ENCODE data around the gene REV1.
"Not testable (repeated sequence)": the region's sequence is repeated elsewhere in the genome, so short reads cannot be mapped to it uniquely, and the experiment has no call there.

Gene REV1

DNA sequence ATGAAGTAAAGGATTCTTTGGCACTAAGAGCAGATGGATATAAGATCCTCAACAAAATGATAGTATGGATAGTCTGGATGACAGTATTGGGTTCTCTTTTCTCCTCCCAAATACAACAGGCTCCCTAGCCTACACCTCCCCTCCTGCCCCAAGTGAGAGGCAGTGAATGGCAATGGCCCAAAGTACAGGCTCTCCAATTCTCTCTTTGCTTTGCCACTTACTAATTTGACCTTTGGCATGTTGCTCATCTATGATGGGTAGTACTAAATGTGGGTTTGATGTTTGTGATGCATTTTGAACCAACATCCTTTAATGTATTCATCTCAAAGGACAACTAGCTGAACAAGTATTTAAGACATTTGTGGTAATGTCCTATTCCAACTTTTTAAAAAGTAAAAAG lies 86.7 kb downstream of the REV1 start:
- DNase-seq (ENCODE audit: low read depth) = no peak

DNA sequence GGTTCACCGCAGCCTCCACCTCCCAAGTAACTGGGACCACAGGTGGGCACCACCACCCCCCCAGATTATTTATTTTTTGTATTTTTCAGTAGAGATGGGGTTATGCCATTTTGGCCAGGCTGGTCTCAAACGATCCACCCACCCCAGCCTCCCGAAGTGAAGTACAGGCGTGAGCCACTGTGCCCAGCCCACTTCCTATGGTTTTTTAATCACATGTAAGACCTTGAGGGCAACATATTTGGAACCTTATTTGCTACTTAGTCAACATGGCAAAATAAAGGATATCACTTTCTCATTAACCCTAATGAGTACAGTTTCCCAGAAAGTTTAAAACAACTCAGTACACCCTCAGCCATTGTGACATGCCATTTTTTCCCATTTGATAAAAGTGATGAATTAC lies 88.0 kb downstream of the REV1 start:
- no peak for DNase-seq (ENCODE audit: low read depth)

DNA sequence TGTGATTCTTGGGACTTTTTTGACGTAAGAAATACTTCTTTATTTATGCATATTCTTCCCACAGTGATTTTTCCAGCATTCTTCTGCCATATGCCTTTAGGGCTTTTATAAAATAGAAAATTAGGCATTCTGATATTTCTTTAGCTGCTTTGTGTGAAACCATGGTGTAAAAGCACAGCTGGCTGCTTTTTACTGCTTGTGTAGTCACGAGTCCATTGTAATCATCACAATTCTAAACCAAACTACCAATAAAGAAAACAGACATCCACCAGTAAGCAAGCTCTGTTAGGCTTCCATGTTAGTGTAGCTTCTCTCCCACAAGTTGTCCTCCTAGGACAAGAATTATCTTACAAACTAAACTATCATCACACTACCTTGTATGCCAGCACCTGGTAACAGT lies 90.0 kb downstream of the REV1 start:
- no peak for DNase-seq (ENCODE audit: low read depth)

DNA sequence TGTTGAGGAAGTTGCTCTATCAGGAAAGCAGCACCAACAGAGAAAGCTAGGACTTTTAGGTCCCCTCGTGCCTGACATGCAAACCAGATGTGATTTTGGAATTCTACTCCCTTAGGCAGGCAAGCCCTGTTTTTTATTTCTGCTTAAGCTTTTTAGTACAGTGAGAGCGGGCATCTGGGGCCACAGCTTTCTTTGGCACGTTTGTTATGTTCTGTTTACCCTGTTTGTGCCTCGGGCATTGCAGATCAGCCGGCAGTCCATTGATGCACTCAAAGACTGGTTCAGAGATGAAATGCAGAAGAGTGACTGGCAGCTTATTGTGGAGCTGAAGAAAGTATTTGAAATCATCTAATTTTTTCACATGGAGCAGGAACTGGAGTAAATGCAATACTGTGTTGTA lies 90.8 kb downstream of the REV1 start:
- DNase-seq (ENCODE audit: low read depth) = no peak

DNA sequence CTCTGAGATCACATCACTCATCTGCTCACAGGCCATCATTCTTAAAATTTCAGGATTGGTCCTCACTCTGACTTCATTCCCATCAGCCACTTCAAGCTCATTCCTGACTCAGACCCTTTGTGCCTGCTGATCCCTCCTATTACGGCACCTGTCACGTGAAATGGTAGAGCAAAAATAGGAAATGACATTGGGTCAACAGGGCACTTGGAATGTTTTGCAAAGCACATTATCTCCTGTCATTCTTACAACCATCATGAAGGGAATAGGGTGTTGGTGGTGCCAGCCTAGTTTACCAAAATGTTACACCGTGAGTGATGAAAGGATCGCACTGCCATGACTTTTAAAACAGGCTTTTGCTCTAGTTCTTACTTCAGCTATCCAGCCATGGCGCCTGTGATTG lies 91.5 kb downstream of the REV1 start:
- no peak for DNase-seq (ENCODE audit: low read depth)

DNA sequence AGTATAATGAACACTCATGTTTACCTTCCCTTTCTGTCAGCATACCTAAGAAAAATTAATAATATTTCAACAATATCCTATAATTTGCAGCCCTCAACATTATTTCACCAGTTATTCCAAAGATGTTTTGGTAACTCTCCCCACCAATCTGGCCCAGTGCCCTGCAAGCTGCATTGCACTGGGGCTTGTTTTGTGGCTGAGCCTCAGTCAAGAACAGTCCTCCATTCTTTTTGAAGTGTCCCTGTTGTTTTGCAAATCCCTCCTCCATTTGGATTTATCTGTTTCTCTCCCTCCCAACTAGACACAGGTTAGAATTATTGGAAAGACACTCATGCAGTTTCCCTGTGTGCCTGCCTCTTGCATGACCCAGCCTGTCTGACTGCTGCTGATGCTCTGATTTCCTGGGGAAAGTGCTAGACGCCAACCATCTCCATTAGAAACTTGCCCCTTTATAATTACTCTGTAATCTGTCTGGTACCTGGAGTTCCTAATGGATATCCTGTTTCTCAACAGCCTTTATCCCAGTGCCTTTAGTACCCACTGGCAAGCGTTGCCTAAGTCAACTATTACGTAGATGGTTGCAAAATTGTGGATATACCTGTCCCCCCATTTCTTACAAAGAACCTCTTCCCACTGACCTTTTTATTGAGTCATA lies 92.4 kb downstream of the REV1 start:
- DNase-seq (ENCODE audit: low read depth) = no peak

DNA sequence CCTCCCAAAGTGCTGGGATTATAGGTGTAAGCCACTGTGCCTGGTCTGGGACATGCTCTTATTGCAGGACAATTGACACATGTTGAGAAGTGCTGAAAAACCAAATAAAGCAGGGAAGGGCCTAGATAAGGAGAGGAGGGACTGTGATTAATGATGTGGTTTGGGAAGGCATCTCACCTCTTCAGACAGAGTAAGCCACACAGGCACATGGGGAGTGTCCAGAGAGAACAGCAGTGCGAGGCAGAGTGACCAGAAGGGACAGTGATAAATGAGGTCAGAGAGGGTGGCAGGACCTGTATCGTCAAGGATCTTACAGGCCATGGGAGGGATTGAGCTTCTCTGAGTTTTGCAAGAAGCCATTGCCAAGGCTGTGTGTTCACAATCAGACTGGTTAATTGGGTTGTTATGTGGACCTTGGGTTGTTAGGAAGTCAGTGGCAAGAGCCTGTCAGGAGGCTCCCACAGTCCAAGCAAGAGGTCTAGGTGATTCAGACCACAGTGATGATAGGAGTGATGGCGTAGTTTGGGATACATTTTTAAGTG lies 94.2 kb downstream of the REV1 start:
- DNase-seq (ENCODE audit: low read depth) = no peak

DNA sequence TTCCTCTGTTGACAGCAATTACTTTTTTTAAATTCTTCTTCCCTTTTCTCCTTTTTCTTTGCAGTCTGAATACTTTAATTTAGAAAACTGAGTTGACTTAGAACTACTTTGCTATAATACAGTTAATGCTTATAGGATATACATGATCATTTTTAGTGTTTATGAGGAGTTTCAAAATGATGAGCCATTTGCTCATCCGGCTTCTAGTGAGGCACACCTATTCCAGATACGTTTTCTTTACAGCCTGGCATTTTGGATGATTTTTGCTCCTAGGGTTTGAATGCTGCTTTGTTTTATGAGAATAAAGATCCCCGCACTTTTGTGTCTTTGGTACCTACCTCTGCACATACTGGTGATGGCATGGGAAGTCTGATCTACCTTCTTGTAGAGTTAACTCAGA lies 99.9 kb downstream of the REV1 start:
- DNase-seq (ENCODE audit: low read depth) = no peak

DNA sequence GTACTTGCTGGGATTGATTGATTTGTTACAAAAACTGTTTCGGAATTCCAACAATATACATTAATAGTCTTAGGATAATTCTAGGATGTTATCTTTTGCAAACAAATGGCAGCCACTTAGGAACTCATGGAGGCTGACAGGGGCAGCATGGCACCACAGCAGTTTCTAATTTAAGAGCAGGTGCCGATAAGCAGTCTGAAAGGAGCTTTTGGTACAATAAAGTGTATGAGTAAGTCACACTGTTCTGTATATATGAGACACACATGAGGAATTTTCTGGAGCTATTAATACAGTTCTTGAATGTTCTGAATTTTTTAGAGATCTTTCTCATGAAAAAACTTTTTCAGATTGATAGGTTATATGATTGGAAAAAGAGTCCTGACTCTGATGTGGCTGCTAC lies 100.4 kb downstream of the REV1 start:
- no peak for DNase-seq (ENCODE audit: low read depth)

DNA sequence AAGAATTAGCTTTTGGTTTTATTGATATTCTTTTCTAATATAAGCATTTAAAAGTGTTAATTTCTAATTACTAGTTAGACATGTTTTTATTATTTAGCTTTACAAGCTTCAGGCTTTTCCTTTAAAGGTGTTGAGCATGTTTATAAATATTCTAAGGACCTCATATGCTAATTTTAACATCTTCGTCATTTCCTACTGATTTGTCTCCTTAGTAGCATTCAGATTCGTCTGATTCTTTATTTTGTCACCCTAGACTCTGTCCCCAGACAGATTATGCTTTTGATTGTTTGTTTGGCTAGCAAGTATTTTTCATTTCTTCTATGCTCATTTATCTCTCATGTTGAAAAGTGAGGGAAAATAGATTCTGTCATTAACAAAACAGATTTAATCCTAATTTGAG lies 100.9 kb downstream of the REV1 start:
- no peak for DNase-seq (ENCODE audit: low read depth)

DNA sequence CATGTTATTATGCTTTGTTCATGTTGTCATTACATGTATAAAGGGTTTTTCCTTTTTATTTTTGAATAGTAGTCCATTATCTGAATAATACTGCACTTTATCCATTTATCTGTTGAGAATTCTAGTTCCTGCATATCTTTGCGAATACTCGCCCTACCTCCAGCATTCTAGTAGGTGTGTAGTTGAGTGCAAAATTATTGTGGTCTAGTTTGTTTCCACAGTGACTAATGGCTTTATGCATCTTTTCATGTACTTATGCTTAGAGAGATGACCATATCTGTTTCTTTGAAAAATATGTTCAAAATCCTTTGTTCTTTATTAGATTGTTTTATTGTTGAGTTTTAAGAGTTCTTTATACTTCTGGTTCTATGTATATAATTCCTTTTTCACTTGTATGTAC lies 103.8 kb downstream of the REV1 start:
- no peak for DNase-seq (ENCODE audit: low read depth)

DNA sequence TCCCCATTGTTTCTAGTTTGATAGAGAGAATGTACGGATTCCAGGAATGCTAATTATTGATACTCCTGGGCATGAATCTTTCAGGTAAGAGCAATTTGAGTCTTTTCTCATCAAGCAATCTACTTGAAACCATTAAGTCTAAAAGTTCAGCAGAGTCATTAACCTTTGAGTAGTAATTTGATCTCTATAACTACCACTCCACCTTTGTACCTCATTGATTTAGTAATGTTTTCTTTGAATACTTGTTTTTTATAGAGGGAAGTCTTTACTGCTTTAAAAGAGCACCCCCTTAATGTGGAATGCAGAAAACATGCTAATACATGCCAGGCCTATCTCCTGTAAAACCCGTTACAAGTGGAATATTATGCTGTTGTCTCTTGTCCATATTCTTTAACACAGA lies 107.7 kb downstream of the REV1 start:
- DNase-seq (ENCODE audit: low read depth) = no peak

DNA sequence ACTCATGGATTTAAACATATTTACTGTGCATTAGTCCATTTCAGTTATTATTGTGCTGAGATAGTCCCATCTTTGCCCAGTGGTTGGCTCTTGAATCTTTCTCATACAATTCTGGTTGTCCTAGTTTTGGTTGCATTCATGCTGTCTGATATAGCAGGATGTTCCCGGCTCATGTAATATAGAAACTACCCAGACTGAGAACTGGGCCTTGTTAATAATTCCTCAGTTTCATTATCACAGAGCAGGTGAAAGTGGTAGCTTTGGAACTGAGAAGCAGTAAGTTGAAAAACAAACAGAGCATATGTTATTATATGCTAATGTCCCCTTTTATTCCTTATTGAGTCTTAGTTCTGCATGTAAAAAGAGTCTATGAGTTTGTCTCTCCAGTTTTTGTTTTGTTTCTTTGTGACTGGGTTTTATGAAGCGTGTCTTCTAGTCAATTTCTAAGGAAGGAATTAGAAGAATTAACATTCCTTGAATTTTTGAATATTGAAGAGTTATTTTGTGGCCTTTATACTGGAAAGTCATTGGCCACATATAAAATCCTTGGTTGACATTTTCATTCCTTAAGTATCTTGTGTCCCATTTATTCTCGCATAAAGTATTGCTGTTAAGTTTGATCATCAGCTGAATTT lies 109.3 kb downstream of the REV1 start:
- no peak for DNase-seq (ENCODE audit: low read depth)

DNA sequence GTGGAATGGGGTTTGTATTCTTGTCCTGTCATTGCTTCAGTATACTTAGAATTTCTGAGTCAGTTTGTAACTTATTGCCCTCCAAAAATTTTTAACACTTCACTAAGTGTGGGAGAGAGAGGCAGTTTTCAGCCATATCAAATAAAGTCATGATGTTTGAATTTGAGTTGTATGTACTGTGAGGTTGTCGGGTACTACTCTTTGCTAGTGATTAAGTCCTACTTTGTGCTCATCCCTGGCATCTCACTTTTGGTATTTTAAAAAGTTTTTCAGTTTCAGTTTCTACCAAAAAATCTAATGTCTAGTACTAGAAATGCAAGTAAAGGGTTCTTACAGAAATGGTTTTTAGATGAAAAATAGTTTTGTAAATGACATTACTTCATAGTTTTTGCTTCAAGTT lies 111.9 kb downstream of the REV1 start:
- no peak for DNase-seq (ENCODE audit: low read depth)

DNA sequence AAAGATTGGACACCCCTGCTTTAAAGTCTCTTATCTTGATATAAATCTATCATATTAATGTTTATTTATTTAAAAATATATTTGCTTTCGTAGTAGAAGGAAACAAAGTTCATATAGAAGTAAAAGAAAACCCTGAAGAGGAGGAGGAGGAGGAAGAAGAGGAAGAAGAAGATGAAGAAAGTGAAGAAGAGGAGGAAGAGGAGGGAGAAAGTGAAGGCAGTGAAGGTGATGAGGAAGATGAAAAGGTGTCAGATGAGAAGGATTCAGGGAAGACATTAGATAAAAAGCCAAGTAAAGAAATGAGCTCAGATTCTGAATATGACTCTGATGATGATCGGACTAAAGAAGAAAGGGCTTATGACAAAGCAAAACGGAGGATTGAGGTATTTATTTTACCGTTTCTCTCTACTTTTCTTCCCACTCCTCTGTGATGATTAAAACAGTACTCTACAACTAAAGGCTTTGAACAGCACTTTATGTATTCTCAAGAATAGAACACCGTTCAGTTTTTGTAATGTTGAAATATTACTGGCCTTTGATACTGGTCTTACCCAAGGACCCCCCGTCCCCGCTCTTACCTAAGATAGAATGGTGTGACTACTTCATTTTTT lies 113.5 kb downstream of the REV1 start:
- DNase-seq (ENCODE audit: low read depth) = no peak

DNA sequence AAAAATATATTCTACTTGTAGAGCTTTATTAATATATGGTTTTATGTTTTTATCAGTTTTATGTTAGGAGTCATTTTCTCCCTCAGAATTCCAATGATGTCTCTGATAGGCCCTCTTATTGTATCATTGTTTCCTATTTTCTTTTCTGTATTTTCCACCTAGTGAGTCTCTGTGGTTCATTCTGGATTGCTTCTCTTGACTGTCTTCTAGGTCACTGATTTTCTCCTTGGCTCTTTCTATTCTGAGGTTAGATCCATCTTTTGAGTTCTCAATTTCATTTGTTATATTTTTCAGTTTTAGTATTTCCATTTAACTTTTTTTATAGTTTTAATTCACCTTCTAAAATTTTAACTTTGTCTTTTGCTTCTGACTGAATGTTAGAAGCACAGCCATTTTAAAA lies 115.1 kb downstream of the REV1 start:
- DNase-seq (ENCODE audit: low read depth) = no peak

DNA sequence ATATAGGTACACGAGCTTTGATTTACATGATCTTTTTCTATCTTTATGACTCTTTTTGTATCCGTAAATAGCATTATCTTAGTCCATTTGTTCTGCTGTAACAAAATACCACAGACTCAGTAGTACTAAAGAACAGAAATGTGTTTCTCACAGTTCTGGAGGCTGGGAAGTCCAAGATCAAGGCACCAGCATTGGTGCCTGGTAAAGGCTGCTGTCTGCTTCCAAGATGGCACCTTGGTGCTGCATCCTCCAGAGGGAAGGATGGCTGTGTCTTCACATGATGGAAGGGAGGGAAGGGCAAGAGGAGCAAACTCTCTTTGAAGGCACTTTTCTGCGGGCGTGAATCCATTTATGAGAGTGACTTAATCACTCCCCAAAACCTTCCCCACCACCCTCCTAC lies 116.7 kb downstream of the REV1 start:
- DNase-seq (ENCODE audit: low read depth) = no peak

DNA sequence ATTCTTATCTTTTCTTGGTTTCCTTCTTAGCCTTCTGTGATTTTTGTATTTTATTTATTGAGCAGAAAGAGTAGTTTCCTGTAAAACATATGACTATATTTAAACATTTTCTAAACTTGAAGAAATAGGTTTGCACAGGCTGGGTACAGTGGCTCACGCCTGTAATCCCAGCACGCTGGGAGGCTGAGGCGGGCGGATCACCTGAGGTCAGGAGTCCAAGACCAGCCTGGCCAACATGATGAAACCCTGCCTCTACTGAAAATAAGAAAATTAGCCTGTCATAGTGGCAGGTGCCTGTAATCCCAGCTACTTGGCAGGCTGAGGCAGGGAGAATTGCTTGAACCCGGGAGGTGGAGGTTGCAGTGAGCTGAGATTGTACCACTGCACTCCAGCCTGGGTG lies 121.0 kb downstream of the REV1 start:
- DNase-seq (ENCODE audit: low read depth) = not testable (repeated sequence)

DNA sequence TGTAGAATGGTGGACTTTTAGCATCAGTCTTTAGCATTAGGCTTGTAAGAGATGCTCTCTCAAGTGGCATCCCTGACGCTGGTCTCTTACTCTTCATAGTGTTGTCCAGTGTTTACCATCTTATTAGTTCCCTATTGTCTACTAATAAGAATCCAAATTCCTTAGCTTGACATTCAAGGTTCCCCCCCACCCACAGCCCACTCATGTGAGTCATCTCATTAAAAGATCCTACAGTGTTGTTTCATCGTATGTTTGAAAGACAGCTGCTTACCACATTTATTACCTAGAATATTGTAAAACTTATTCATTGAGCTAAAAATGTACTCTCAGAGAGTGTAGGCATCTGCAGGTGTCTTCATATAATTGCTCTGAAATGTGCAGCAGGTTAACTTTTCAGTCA lies 124.2 kb downstream of the REV1 start:
- DNase-seq (ENCODE audit: low read depth) = no peak

DNA sequence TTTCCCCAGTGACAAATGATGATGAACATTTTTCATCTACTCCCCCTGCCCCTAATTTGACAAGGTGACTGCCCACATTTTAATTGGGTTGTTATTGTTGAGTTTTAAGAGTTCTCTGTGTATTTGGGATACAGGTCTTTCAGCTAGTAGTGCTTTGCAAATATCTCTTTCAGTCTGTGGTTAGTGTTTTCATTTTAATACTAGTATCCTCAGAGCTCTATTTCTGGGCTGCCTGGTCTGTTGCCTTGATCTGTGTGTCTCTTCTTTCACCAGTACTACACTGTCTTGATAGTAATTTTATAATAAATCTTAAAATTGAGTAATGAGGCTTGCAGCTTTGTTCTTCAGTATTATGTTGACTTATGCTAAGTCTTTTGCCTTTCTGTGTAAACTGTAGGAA lies 133.0 kb downstream of the REV1 start:
- no peak for DNase-seq (ENCODE audit: low read depth)

DNA sequence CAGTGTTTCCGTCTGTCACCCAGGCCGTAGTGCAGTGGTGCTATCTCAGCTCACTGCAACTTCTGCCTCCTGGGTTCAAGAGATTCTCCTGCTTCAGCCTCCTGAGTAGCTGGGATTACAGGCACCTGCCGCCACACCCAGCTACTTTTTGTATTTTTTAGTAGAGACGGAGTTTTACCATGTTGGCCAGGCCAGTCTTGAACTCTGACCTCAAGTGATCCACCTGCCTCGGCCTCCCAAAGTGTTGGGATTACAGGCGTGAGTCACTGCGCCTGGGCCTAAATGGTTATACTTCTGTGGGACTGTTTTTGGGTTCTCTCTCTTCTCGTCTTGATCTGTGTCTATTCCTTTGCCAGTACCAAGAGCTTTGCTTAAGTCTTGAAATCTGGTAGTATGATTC lies 135.0 kb downstream of the REV1 start:
- not testable (repeated sequence) for DNase-seq (ENCODE audit: low read depth)

DNA sequence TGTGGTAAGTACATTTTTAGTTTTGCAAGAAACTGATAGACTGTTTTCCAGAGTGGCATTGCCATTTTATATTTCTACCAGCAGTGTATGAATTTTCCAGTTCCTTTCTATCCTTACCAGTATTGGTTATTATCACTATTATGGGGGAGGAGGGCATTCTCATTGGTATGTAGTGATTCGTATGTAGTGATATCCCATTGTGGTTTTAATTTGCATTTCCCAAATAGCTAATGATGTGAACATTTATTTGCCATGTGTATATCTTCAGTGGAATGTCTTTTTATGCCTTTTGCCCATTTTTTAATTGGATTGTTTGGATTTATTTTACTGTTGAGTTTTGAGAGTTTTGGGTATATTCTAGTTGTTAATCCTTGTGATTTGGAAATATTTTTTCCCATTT lies 135.7 kb downstream of the REV1 start:
- DNase-seq (ENCODE audit: low read depth) = no peak
